GM12875 (cell line): Measurements from ENCODE around the gene RAMP2.

ENCODE experiments used
- H3K4me3 ChIP-seq: one replicate; pipeline ENCODE4 v1.5.1; 2011; ENCODE audit warnings: low read depth, low read length, control low read depth
- TF ChIP-seq, protein P1 (sequence below): IDR thresholded peaks from 2 replicates; pipeline ENCODE4 v1.5.1; 2011; ENCODE audit warnings: low read depth, mild to moderate bottlenecking, control low read depth, inconsistent platforms, low read length, moderate library complexity, borderline replicate concordance; ENCODE audit not compliant: insufficient read depth

RAMP2 gene

DNA sequence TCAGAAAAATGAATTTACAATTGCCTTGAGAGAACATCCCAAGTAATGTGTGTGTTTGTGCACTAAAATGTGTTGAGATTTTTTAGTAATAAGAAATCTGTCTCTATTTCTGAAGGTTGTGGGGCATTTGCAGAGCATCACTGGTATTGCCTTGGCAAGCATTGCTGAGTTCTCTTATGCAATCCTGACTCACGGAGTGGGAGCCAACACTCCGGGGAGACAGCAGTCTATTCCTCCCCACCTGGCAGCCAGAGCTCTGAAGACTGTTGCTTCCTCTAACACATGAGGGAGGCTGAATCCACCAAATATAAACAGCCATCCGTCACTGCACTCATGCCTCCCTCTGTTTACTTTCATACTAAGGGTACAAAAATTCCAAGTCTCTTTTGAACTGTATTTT, 48.2 kb downstream of the RAMP2 start:
- no peak overlapping the region for H3K4me3 ChIP-seq
- TF ChIP-seq, protein P1, sequence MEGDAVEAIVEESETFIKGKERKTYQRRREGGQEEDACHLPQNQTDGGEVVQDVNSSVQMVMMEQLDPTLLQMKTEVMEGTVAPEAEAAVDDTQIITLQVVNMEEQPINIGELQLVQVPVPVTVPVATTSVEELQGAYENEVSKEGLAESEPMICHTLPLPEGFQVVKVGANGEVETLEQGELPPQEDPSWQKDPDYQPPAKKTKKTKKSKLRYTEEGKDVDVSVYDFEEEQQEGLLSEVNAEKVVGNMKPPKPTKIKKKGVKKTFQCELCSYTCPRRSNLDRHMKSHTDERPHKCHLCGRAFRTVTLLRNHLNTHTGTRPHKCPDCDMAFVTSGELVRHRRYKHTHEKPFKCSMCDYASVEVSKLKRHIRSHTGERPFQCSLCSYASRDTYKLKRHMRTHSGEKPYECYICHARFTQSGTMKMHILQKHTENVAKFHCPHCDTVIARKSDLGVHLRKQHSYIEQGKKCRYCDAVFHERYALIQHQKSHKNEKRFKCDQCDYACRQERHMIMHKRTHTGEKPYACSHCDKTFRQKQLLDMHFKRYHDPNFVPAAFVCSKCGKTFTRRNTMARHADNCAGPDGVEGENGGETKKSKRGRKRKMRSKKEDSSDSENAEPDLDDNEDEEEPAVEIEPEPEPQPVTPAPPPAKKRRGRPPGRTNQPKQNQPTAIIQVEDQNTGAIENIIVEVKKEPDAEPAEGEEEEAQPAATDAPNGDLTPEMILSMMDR, result no peak
